ENCODE results near the gene SCLT1.
A peak's percentile ranks its signal among the peaks of the same experiment; 100 is the strongest.

SCLT1 gene

DNA sequence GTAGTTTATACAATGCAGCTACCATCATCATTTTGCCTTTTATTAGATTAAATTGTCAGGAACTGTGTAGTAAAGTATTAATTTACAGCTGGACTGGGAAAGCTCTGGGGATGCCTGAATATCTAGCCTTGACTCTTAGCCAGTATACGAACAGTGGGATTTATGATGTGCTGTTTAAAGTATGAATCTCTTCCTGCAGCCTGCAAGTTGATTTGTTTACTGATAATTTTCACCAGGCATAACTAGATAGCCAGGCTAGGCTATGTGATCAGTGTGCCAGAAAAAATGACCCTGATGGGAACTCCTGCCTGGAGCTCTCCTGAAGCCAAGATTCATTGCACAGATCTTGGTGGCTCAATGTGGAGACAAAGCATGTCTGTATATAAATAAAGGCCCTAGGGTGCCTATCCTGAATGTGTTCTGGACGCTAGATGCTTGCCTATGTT lies 119.2 kb downstream of the SCLT1 start:
- TF ChIP-seq, protein P1, sequence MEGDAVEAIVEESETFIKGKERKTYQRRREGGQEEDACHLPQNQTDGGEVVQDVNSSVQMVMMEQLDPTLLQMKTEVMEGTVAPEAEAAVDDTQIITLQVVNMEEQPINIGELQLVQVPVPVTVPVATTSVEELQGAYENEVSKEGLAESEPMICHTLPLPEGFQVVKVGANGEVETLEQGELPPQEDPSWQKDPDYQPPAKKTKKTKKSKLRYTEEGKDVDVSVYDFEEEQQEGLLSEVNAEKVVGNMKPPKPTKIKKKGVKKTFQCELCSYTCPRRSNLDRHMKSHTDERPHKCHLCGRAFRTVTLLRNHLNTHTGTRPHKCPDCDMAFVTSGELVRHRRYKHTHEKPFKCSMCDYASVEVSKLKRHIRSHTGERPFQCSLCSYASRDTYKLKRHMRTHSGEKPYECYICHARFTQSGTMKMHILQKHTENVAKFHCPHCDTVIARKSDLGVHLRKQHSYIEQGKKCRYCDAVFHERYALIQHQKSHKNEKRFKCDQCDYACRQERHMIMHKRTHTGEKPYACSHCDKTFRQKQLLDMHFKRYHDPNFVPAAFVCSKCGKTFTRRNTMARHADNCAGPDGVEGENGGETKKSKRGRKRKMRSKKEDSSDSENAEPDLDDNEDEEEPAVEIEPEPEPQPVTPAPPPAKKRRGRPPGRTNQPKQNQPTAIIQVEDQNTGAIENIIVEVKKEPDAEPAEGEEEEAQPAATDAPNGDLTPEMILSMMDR (IDR thresholded peaks at IDR 0.05; ENCODE audit: low read length, missing control alignments): no peak
- peak; percentile 14 for DNase-seq (ENCODE audit: low read depth)
- no peak overlapping the region for H3K4me3 ChIP-seq (replicated peaks; ENCODE audit: low read depth, low read length)

GRCh38 chr4:128973384-128973783 lies 120.0 kb downstream of the SCLT1 start:
- DNase-seq (ENCODE audit: low read depth): no peak
- no peak overlapping the region for H3K4me3 ChIP-seq (replicated peaks; ENCODE audit: low read depth, low read length)
- TF ChIP-seq, protein P1 (IDR thresholded peaks at IDR 0.05; ENCODE audit: low read length, missing control alignments): no peak

DNA sequence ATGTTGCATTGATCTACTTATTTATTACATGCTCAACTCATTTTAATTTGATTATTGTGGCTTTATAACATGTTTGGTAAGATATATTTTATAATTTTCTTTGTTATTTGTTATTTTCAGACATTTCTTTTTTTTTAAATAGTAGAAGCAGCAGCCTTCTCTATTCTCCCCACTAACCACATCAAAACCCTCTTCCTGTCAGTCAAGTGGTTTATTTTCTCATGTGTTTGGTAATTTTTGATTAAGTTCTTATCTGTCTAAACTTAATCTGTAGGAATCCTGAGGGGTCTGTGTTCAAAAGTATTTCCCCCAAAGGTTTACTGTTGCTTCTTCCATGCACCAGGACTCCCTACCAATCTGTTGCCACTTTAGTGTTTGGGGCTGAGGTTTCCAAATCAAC lies 131.9 kb downstream of the SCLT1 start:
- TF ChIP-seq, protein P1 (IDR thresholded peaks at IDR 0.05; ENCODE audit: low read length, missing control alignments): no peak
- no peak overlapping the region for H3K4me3 ChIP-seq (replicated peaks; ENCODE audit: low read depth, low read length)
- no peak for DNase-seq (ENCODE audit: low read depth)

DNA sequence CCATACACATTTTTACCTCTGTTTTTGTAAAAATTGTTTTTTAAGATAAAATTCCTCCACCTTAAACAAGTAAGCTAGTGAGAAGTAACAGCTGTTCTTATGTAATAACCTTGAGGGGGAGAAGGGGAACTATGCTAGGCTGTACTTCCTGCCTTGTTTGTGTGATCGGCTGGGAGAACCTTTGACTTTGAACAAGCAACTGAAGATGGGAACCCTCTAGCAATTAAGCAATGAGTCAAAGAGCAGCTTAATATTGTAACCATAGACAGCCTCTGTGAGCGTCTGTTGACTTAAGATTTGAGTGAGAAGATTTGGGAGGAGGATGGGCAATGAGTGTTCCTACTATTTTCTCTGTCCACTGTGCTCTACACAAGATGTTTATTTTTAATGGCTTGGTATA lies 135.1 kb downstream of the SCLT1 start:
- no peak overlapping the region for H3K4me3 ChIP-seq (replicated peaks; ENCODE audit: low read depth, low read length)
- DNase-seq (ENCODE audit: low read depth): peak; percentile 32
- TF ChIP-seq, protein P1 (IDR thresholded peaks at IDR 0.05; ENCODE audit: low read length, missing control alignments): no peak

DNA sequence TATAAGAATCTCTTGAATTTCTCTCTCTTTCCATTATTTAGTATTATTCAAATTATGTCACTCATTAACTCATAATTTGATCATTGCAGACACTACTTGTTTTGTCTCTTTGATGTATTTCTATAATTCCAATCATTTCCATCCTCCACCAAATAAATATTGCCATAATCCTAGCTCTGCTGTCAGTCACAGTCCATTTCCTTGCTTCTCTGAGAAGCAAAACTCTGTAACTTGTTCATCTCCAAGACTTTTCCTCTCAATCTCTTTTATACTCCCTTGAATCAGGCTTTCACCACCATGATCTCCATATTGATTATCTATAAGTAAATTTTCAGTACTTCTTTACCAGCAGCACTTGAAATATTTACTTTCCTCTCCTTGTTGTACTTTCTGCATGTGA lies 135.9 kb downstream of the SCLT1 start:
- H3K4me3 ChIP-seq (replicated peaks; ENCODE audit: low read depth, low read length): no peak overlapping the region
- no peak for DNase-seq (ENCODE audit: low read depth)
- TF ChIP-seq, protein P1 (IDR thresholded peaks at IDR 0.05; ENCODE audit: low read length, missing control alignments): no peak

GRCh38 chr4:128955751-128956150 lies 137.6 kb downstream of the SCLT1 start:
- TF ChIP-seq, protein P1 (IDR thresholded peaks at IDR 0.05; ENCODE audit: low read length, missing control alignments): no peak
- DNase-seq (ENCODE audit: low read depth): no peak
- no peak overlapping the region for H3K4me3 ChIP-seq (replicated peaks; ENCODE audit: low read depth, low read length)

- H3K4me3 ChIP-seq (replicated peaks; ENCODE audit: low read depth, low read length): no peak overlapping the region
- TF ChIP-seq, protein P1 (IDR thresholded peaks at IDR 0.05; ENCODE audit: low read length, missing control alignments): no peak
- DNase-seq (ENCODE audit: low read depth): no peak
Measured at GRCh38 chr4:128954941-128955340, 138.4 kb downstream of the SCLT1 start.
